ENCODE data around the gene ACOT11.

GRCh38 chr1:54500107-54500431 lies 48.0 kb upstream of the ACOT11 start:
- TF ChIP-seq CTCF (IDR thresholded peaks at IDR 0.05; ENCODE audit: borderline replicate concordance, extremely low read depth, low read length, poor library complexity, severe bottlenecking) (no peak), EZH2 (IDR thresholded peaks at IDR 0.05; ENCODE audit: borderline replicate concordance, low read depth, low read length, severe bottlenecking) (no peak)
